K562 (cell line): ENCODE measurements around the gene GTPBP2. TPM values are rescaled to one million over a fixed set of nuclear protein-coding genes. Genes with fewer than 3 reads are reported as not detected.
A peak's percentile ranks its signal among the peaks of the same experiment; 100 is the strongest.

Experiments
- ATAC-seq: fragments of 200-7000 bp; cut with Tn5 transposase; 3 replicates; pipeline ENCODE4 v1.9.1; 2020; ENCODE audit warnings: moderate library complexity
- Bru-seq: library from RNA; stranded (reverse); fragments of 400-500 nt; gene quantifications from one replicate; lab custom pipeline; 2021; lab: Mats Ljungman, UMichigan
- BruChase-seq, 2 experiments: library from RNA; stranded (reverse); fragments of 400-500 nt; gene quantifications; one replicate each; lab custom pipeline; 2021; lab: Mats Ljungman, UMichigan
- BruUV-seq: library from RNA; stranded (reverse); fragments of 400-500 nt; replicated peaks from 2 replicates; lab custom pipeline; 2021; lab: Mats Ljungman, UMichigan
- CTCF ChIA-PET: fragments of 300-600 bp; formaldehyde crosslinking; extraction: SDS; loops from one replicate; lab custom pipeline; 2021; ENCODE audit warnings: low intra/inter-chr PET ratio; lab: Yijun Ruan, JAX
- POLR2A ChIA-PET: fragments of 300-600, 350-650 bp; sonication (Branson Sonifier 250); formaldehyde crosslinking; extraction: SDS; loops from one replicate; lab custom pipeline; 2021; ENCODE audit warnings: antibody characterized with exemption, inconsistent platforms; lab: Yijun Ruan, JAX
- DNase-seq, 4 experiments: peaks; one replicate each; pipeline versions ENCODE4 v3.0.0 to v3.0.0-alpha.2; 2011 to 2018; ENCODE audit warnings: low spot score in 3 of 4, mixed read lengths in 3 of 4; ENCODE audit errors: extremely low read depth in 1 of 4
- FAIRE-seq: peaks from 2 replicates; lab custom pipeline; 2011; peaks lifted over from hg19 to GRCh38; lab: Jason Lieb, UNC
- H2AFZ ChIP-seq: 2 replicates; pipeline ENCODE4 v1.6.0; 2011; ENCODE audit warnings: low read depth, low read length, control low read depth, inconsistent platforms
- H3K27ac ChIP-seq: fragments of 200-600 bp; 3 replicates; pipeline ENCODE4 v1.8.0; 2011; ENCODE audit warnings: low read depth, mild to moderate bottlenecking, control low read depth, inconsistent platforms, low read length, moderate library complexity, mixed read lengths; ENCODE audit errors: extremely low read depth
- H3K27me3 ChIP-seq, 2 experiments: fragments of 300-600 bp in 1 of 2; 2 replicates in 1 of 2; 3 replicates in 1 of 2; pipeline versions ENCODE4 v1.6.0 to v1.8.0; 2011; ENCODE audit warnings: inconsistent platforms in 2 of 2, low read length in 2 of 2, mild to moderate bottlenecking in 1 of 2, mixed read lengths in 1 of 2, moderate library complexity in 1 of 2; ENCODE audit not compliant: control insufficient read depth in 2 of 2, insufficient read depth in 2 of 2
- H3K36me3 ChIP-seq: fragments of 300-600 bp; 3 replicates; pipeline ENCODE4 v1.8.0; 2011; ENCODE audit warnings: mild to moderate bottlenecking, low read length, inconsistent platforms; ENCODE audit not compliant: control insufficient read depth, insufficient read depth
- H3K4me1 ChIP-seq, 2 experiments: fragments of 200-600 bp in 1 of 2; replicated peaks in 1 of 2; 2 replicates in 1 of 2; 3 replicates in 1 of 2; pipeline versions ENCODE4 v1.5.1 to v1.8.0; 2011; ENCODE audit warnings: inconsistent platforms in 2 of 2, low read length in 2 of 2, mild to moderate bottlenecking in 1 of 2, mixed read lengths in 1 of 2, moderate library complexity in 1 of 2; ENCODE audit not compliant: control insufficient read depth in 2 of 2, insufficient read depth in 2 of 2
- H3K4me2 ChIP-seq: 2 replicates; pipeline ENCODE4 v1.6.1; 2011; ENCODE audit warnings: low read length, control low read depth, inconsistent platforms, mixed read lengths; ENCODE audit not compliant: insufficient read depth
- H3K4me3 ChIP-seq: fragments of 200-600 bp; sonication (generic), shearing (Covaris generic); 2 replicates; pipeline ENCODE4 v1.5.1; 2016; ENCODE audit warnings: control low read depth, inconsistent platforms
- H3K79me2 ChIP-seq: fragments of 200-600 bp; 3 replicates; pipeline ENCODE4 v1.8.0; 2011; ENCODE audit warnings: low read length, inconsistent platforms; ENCODE audit not compliant: control insufficient read depth, insufficient read depth
- H3K9ac ChIP-seq, 2 experiments: 2 replicates each; pipeline versions ENCODE4 v1.6.0 to v1.6.1; 2011; ENCODE audit warnings: low read depth in 2 of 2, low read length in 2 of 2, control low read depth in 1 of 2, inconsistent platforms in 1 of 2, mild to moderate bottlenecking in 1 of 2, mixed read lengths in 1 of 2; ENCODE audit not compliant: insufficient read depth in 1 of 2
- H3K9me1 ChIP-seq: one replicate; pipeline ENCODE4 v1.6.0; 2011; ENCODE audit warnings: inconsistent platforms, mild to moderate bottlenecking, low read length, moderate library complexity; ENCODE audit not compliant: control insufficient read depth, insufficient read depth
- H3K9me3 ChIP-seq: replicated peaks from 2 replicates; pipeline ENCODE4 v1.5.1; 2011; ENCODE audit warnings: low read depth, low read length, inconsistent platforms; ENCODE audit not compliant: control insufficient read depth, insufficient read depth
- H4K20me1 ChIP-seq: replicated peaks from 2 replicates; pipeline ENCODE4 v1.6.1; 2011; ENCODE audit warnings: low read length, inconsistent platforms, mixed read lengths; ENCODE audit not compliant: control insufficient read depth, insufficient read depth
- FUS ChIP-seq: fragments of 200-400 bp; formaldehyde crosslinking; optimal IDR thresholded peaks from 2 replicates; pipeline ENCODE3; 2017; ENCODE audit warnings: low read depth, low read length
- KDM4B ChIP-seq, 2 experiments: fragments of 450-650 bp in 1 of 2; sonication (generic) in 1 of 2; IDR thresholded peaks; 2 replicates each; pipeline ENCODE4 v1.6.1; 2016 to 2017; ENCODE audit warnings: borderline replicate concordance in 2 of 2, antibody characterized with exemption in 1 of 2, low read depth in 1 of 2, mild to moderate bottlenecking in 1 of 2
- MBD2 ChIP-seq: sonication (generic); IDR thresholded peaks from 2 replicates; pipeline ENCODE4 v1.6.1; 2016; ENCODE audit warnings: low read depth, borderline replicate concordance
- POU5F1 ChIP-seq: fragments of 150-350 bp; IDR thresholded peaks from 2 replicates; pipeline ENCODE4 v1.6.1; 2014; ENCODE audit warnings: borderline replicate concordance, low read length, low read depth, mild to moderate bottlenecking; ENCODE audit not compliant: partially characterized antibody
- RBM39 ChIP-seq: fragments of 200-400 bp; formaldehyde crosslinking; optimal IDR thresholded peaks from 2 replicates; pipeline ENCODE3; 2018; ENCODE audit warnings: low read depth, low read length
- WGBS: fragments of 100-300 bp; shearing (Covaris generic); methylation state at CpG from one replicate; pipeline ENCODE4 v1.1.6; 2016; ENCODE audit warnings: low coverage, mixed read lengths; ENCODE audit not compliant: insufficient coverage; ENCODE audit errors: missing lambda C conversion rate; 5-methylcytosine and 5-hydroxymethylcytosine counted together
- in situ Hi-C: fragments of 300-500 bp; cut with MboI; formaldehyde crosslinking; loops from 4 replicates; pipeline ENCODE4 v1.15.0; 2018; ENCODE audit warnings: inconsistent platforms, mixed read lengths
- intact Hi-C: fragments of 100-400 bp; cut with micrococcal nuclease; formaldehyde crosslinking; loops from 2 replicates; pipeline ENCODE4 v1.14.2; 2022
- long read RNA-seq, 3 experiments: library from polyadenylated mRNA in 2 of 3; library from RNA in 1 of 3; unstranded in 2 of 3; stranded (forward) in 1 of 3; transcript quantifications; one replicate each; pipeline ENCODE4 v2.0.0, GENCODE V29; 2019 to 2022
- polyA minus RNA-seq, 3 experiments: library from RNA; depleted of rRNA, polyadenylated mRNA; stranded (reverse); fragments of >200 nt; gene quantifications; 2 replicates each; pipeline ENCODE4 v1.2.3, GENCODE V29; 2011
- polyA plus RNA-seq, 8 experiments: library from polyadenylated mRNA; depleted of rRNA in 4 of 8; stranded (reverse) in 5 of 8; unstranded in 3 of 8; fragments of >200 nt; fragmentation: Nextera tagmentation in 2 of 8; fragmentation: Illumina TruSeq in 1 of 8; extraction: Ambion mirVana in 2 of 8; extraction: Trizol in 1 of 8; gene quantifications; 2 replicates each; pipeline versions ENCODE4 v1.2.1 to v1.2.3, GENCODE V29; 2011 to 2014; ENCODE audit warnings: inconsistent platforms in 1 of 8, missing spikeins in 1 of 8
- total RNA-seq, 7 experiments: library from RNA; depleted of rRNA in 6 of 7; stranded (reverse); fragments of >200 nt in 6 of 7; fragmentation: Illumina TruSeq in 2 of 7; extraction: Trizol in 2 of 7; gene quantifications; 2 replicates each; pipeline versions ENCODE4 v1.2.1 to v1.2.3, GENCODE V29; 2011 to 2021; ENCODE audit warnings: low replicate concordance in 1 of 7
- TF ChIP-seq, protein P1 (sequence below): fragments of 200-800 bp; sonication (Bioruptor generic); IDR thresholded peaks from 2 replicates; pipeline ENCODE4 v1.6.1; 2016; ENCODE audit warnings: missing genetic modification characterization, missing compliant biosample characterization
- TF ChIP-seq, protein P2 (sequence below): fragments of 250-450 bp; sonication (Bioruptor Pico); IDR thresholded peaks from 2 replicates; pipeline ENCODE4 v1.8.0; 2021; ENCODE audit warnings: borderline replicate concordance, mild to moderate bottlenecking, moderate library complexity; ENCODE audit not compliant: poor library complexity, severe bottlenecking

The GTPBP2 gene, protein sequence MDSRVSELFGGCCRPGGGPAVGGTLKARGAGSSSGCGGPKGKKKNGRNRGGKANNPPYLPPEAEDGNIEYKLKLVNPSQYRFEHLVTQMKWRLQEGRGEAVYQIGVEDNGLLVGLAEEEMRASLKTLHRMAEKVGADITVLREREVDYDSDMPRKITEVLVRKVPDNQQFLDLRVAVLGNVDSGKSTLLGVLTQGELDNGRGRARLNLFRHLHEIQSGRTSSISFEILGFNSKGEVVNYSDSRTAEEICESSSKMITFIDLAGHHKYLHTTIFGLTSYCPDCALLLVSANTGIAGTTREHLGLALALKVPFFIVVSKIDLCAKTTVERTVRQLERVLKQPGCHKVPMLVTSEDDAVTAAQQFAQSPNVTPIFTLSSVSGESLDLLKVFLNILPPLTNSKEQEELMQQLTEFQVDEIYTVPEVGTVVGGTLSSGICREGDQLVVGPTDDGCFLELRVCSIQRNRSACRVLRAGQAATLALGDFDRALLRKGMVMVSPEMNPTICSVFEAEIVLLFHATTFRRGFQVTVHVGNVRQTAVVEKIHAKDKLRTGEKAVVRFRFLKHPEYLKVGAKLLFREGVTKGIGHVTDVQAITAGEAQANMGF
- 558 and 907 TPM in 2 replicates for total RNA-seq (2011; cell fraction: chromatin; rRNA removed; ENCODE audit: low replicate concordance)
- total RNA-seq (2011; cell fraction: nucleolus; rRNA removed), result 446 and 460 TPM in 2 replicates
- 547 and 636 TPM in 2 replicates for total RNA-seq (2011; cell fraction: nucleoplasm; rRNA removed)
- total RNA-seq (2014; rRNA removed) (111 and 127 TPM in 2 replicates), total RNA-seq (2014; rRNA removed; fragmentation: Illumina TruSeq; extraction: Trizol) (92.5 and 99.4 TPM in 2 replicates), total RNA-seq (2015; rRNA removed; fragmentation: Illumina TruSeq; extraction: Trizol) (68.8 and 71.1 TPM in 2 replicates), total RNA-seq (2021) (121 and 162 TPM in 2 replicates), polyA plus RNA-seq (2011; rRNA removed) (184 and 259 TPM in 2 replicates), polyA plus RNA-seq (2014; fragmentation: Illumina TruSeq; extraction: Trizol) (162 and 169 TPM in 2 replicates), polyA plus RNA-seq (2014; fragmentation: Nextera tagmentation; extraction: Ambion mirVana) (10 to 100 TPM; 48.4 to 60.9 TPM), polyA plus RNA-seq (2014; rRNA removed) (171 and 196 TPM in 2 replicates), polyA minus RNA-seq (2011; rRNA and poly(A)+ RNA removed) (87.3 and 97.4 TPM in 2 replicates), Bru-seq, nascent RNA (percentile 97 among the genes with signal in this experiment), BruChase-seq, experiment 1, labeled RNA remaining after a 2-hour chase (percentile 96 among the genes with signal in this experiment), BruChase-seq, experiment 2, labeled RNA remaining after a 6-hour chase (percentile 96 among the genes with signal in this experiment)
- 167 and 217 TPM in 2 replicates for polyA plus RNA-seq (2011; cell fraction: cytosol; rRNA removed)
- 1,016 and 1,080 TPM in 2 replicates for polyA plus RNA-seq (2011; cell fraction: nucleus; rRNA removed)
- polyA plus RNA-seq (2012), result 101 and 429 TPM in 2 replicates
- polyA minus RNA-seq (2011; cell fraction: cytosol; rRNA and poly(A)+ RNA removed), result 46.5 and 62.7 TPM in 2 replicates
- 121 and 183 TPM in 2 replicates for polyA minus RNA-seq (2011; cell fraction: nucleus; rRNA and poly(A)+ RNA removed)
- long read RNA-seq, experiment 1, transcript GTPBP2-202 (12 exons, 2,933 nt), result major isoform, 12 of 94 reads
- long read RNA-seq, experiment 1, partial matches to known transcripts, result 60 of 94 reads
- long read RNA-seq, experiment 1, other reads (novel, unspliced or antisense), result 20 of 94 reads
- long read RNA-seq, experiment 2, transcript GTPBP2-202 (12 exons, 2,933 nt), result major isoform, 14 of 57 reads
- long read RNA-seq, experiment 2, partial matches to known transcripts, result 21 of 57 reads
- long read RNA-seq, experiment 2, other reads (novel, unspliced or antisense), result 21 of 57 reads
- long read RNA-seq, experiment 3, partial matches to known transcripts, result 5 of 6 reads
- long read RNA-seq, experiment 3, other reads (novel, unspliced or antisense), result 1 of 6 reads

DNA sequence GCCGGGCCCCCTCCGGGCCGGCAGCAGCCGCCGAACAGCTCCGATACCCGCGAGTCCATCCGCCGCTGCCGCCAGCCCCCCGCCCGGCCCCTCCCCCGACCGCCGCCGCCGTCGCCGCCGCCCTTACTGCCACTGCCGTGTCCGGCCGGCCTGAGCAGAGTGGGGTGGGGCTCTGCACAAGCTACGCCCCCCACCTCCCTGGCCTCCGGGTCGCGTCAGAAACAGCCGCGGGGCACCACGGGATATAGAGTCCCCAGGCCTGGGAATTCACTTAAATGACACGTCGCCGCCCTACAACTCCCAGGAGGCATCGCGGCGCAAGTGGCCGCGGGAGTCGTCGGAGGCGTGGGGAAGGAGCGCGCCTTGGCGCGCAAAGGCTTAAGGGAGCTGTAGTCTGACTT lies at the start of gene GTPBP2:
Gene GTPBP2, minus strand, starts transcription at position 161 of the 401 bp plus-strand sequence. Its CDS starts 102 bp downstream, at position 59.
- under 1% methylated on average over 29 of the region's 46 CpGs for WGBS
- ATAC-seq (peak; percentile 79), DNase-seq (peak; percentile 95 to 100 (median 96)), FAIRE-seq (peak; percentile 93)
- peaks cover 35% of the 10 kb centered on the region for H3K36me3 ChIP-seq
- peak within 1 kb of the TSS; percentile 62 for H2AFZ ChIP-seq
- H4K20me1 ChIP-seq, result no peaks in the 10 kb centered on the region
- peak within 1 kb of the TSS; percentile 99 for H3K4me2 ChIP-seq
- in situ Hi-C loops (no loop called here), intact Hi-C loops (loop anchor here (2.0 to 5.0 kb wide), 3 partner anchors 38 to 498 kb away; partner anchors contain the start of genes MRPL14, POLH, TMEM63B and XPO5)
- peak within 1 kb of the TSS; percentile 99 for H3K27ac ChIP-seq
- no peaks in the 10 kb centered on the region; a peak in 1 of 5 replicates for H3K27me3 ChIP-seq
- BruUV-seq, result no TSS peak
- peaks cover 59% of the 10 kb centered on the region for H3K79me2 ChIP-seq
- peaks cover 39 to 57% of the 10 kb centered on the region in 2 experiments for H3K4me1 ChIP-seq
- peak within 1 kb of the TSS; percentile 95 to 99 for H3K9ac ChIP-seq
- POLR2A ChIA-PET, result interaction anchor here (0.6 to 11.8 kb wide), 62 partner anchors 8 to 1682 kb away, joined by 3 to 206 read pairs (median 4); partner anchors contain the start of genes CNPY3, HSP90AB1, POLH and POLR1C
- H3K4me3 ChIP-seq, result peak within 1 kb of the TSS; percentile 58
- H3K9me3 ChIP-seq, result no peaks in the 10 kb centered on the region
- CTCF ChIA-PET, result no interaction called here
- peaks cover 9% of the 10 kb centered on the region for H3K9me1 ChIP-seq
- no peak; a peak in 1 of 4 replicates for TF ChIP-seq KDM4B (IDR thresholded peaks at IDR 0.05; ENCODE audit: borderline replicate concordance in 2 of 2, low read depth in 1 of 2)
- peak; percentile 89 for TF ChIP-seq MBD2
- TF ChIP-seq, protein P1, sequence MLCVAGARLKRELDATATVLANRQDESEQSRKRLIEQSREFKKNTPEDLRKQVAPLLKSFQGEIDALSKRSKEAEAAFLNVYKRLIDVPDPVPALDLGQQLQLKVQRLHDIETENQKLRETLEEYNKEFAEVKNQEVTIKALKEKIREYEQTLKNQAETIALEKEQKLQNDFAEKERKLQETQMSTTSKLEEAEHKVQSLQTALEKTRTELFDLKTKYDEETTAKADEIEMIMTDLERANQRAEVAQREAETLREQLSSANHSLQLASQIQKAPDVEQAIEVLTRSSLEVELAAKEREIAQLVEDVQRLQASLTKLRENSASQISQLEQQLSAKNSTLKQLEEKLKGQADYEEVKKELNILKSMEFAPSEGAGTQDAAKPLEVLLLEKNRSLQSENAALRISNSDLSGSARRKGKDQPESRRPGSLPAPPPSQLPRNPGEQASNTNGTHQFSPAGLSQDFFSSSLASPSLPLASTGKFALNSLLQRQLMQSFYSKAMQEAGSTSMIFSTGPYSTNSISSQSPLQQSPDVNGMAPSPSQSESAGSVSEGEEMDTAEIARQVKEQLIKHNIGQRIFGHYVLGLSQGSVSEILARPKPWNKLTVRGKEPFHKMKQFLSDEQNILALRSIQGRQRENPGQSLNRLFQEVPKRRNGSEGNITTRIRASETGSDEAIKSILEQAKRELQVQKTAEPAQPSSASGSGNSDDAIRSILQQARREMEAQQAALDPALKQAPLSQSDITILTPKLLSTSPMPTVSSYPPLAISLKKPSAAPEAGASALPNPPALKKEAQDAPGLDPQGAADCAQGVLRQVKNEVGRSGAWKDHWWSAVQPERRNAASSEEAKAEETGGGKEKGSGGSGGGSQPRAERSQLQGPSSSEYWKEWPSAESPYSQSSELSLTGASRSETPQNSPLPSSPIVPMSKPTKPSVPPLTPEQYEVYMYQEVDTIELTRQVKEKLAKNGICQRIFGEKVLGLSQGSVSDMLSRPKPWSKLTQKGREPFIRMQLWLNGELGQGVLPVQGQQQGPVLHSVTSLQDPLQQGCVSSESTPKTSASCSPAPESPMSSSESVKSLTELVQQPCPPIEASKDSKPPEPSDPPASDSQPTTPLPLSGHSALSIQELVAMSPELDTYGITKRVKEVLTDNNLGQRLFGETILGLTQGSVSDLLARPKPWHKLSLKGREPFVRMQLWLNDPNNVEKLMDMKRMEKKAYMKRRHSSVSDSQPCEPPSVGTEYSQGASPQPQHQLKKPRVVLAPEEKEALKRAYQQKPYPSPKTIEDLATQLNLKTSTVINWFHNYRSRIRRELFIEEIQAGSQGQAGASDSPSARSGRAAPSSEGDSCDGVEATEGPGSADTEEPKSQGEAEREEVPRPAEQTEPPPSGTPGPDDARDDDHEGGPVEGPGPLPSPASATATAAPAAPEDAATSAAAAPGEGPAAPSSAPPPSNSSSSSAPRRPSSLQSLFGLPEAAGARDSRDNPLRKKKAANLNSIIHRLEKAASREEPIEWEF (CRISPR knock-in tag), result peak; percentile 16; the same call in 1 of the 2 replicates
- no peak for TF ChIP-seq FUS
- TF ChIP-seq RBM39, result no peak
- TF ChIP-seq POU5F1, result peak; percentile 80
- TF ChIP-seq, protein P2, sequence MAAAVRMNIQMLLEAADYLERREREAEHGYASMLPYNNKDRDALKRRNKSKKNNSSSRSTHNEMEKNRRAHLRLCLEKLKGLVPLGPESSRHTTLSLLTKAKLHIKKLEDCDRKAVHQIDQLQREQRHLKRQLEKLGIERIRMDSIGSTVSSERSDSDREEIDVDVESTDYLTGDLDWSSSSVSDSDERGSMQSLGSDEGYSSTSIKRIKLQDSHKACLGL, result no peak
